ENCODE measurements around the gene NAXD.
A peak's percentile ranks its signal among the peaks of the same experiment; 100 is the strongest.
"Not testable (repeated sequence)": the region's sequence is repeated elsewhere in the genome, so short reads cannot be mapped to it uniquely, and the experiment has no call there.

Gene NAXD

DNA sequence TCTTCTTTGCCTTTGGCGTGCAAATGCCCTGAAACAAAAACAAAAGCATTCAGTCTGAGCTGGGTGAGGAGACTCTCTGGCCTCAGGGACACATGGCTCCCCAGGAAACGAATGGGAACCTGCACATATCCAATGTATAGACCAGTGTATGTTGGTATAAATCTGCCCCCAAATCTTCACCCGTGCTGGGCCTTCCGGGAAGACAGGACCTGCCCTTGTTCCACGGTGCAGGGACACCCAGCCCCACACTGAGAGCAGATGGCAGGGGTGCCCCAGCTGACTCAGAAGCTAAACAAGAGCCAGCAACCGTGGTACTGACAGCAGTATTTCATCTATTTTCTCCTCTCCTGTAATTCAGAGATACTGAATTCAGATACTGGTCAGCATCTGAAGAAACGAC is 48.1 kb downstream of the NAXD start:
- DNase-seq (ENCODE audit: low read depth in 2 of 2), result no peak

DNA sequence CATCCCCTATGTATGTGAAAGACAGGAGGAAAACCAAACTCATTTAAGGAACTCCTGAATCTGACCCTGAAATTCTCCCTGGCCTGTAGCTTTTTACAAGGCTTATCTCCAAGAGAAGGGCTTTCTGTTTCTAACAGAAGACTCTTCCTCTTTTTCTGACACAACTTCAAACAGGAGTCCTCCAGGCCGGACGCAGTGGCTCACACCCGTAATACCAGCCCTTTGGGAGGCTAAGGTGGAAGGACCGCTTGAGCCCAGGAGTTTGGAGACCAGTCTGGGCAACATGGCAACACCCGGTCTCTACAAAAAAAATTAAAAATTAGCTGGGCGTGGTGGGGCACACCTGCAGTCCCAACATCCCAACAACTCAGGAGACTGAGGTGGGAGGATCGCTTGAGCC is 48.7 kb downstream of the NAXD start:
- DNase-seq (ENCODE audit: low read depth in 2 of 2), result no peak

DNA sequence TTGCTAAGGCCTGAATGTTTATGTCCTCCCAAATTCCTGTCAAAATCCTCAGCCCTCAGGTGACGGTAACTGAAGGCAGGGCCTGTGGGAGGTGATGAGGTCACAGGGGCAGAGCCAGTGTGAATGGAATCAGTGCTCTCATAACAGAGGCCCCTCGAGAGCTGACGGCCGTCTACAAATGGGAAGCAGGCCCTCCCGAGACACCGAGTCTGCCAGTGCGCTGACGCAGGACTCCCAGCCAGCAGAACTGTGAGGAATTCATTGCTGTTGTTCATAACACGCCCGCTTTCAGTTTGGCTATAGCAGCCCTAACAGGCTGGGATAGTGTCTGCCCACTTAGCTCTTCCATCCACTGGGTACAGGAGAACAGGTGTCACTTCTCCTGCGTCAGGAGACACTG is 49.3 kb downstream of the NAXD start:
- no peak for DNase-seq (ENCODE audit: low read depth in 2 of 2)

DNA sequence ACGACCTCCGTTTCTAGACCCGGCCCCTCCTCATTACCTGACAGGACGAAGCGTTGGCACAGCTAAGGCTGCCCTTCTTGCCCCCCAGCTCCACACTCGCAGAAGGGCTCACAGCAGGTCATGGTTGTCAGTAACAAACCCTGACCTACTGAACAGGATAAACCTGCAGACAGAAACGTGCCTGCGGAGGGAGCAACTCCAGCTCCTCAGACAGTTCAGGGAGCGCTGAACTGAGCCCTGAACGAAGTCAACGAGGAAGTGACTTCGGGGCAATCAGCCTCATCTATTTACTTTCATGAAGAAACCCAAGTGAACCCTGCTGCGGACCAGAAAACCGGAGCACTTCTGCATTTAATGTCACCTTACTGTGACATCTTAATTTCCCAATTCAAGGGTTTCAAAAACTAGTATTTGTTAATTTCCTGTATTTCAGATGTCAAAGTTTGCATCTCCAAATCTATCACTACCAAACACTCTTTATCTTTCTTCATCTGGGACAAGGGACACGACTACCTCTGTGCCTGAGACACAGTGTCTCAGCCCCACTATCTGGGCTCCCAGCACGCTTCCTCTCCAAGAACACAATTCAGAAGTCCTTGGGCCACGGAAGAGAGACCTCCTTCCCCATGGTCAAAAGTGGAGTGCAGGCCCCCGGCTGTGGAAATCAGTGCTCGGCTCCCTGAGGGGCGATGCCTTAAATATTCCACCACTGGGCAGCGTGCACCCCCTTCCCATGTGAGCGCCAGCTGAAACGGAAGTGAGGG is 50.3 kb downstream of the NAXD start:
- no peak for DNase-seq (ENCODE audit: low read depth in 2 of 2)

DNA sequence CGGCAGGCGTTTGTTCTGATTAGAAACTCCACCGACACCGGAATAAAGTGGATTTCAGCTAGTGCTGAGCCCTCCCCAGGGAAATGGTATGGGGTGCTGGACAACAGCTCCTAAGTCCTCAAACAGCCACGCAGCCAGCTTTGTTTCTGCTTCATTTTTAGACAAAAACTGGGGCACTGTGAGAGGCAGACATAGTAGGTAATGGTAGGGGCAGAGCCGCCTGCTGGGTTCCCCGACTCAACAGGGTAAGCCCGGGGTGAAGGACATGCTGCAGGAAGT is 50.8 kb downstream of the NAXD start:
- no peak for DNase-seq (ENCODE audit: low read depth in 2 of 2)

DNA sequence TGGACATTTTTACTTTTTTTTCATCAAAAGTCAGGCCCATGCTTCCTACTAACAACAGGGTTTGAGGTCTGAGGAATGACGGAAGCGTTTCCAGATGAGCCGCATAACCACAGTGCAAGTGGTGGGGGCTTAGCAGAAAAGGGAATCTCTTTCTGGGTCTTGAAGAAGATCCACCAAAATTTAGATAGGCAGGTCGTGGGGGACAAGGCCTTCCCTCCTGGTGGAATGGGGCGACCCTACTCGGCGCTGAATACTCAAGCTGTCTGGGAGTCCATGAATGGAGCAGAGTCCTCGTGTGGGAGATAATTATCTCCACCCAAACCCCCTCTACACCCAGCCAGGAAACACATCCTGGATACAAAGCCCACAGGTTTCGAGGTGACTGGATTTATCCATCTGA is 53.7 kb downstream of the NAXD start:
- DNase-seq (ENCODE audit: low read depth in 2 of 2), result no peak

DNA sequence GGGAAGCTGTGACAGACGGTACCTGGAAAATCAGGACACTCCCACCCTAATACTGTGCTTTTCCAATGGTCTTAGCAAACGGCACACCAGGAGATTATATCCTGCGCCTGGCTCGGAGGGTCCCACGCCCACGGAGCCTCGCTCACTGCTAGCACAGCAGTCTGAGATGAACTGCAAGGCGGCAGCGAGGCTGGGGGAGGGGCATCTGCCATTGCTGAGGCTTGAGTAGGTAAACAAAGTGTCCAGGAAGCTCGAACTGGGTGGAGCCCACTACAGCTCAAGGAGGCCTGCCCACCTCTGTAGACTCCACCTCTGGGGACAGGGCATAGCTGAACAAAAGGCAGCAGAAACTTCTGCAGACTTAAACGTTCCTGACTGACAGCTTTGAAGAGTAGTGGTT is 54.5 kb downstream of the NAXD start:
- not testable (repeated sequence) for DNase-seq (ENCODE audit: low read depth in 2 of 2)

DNA sequence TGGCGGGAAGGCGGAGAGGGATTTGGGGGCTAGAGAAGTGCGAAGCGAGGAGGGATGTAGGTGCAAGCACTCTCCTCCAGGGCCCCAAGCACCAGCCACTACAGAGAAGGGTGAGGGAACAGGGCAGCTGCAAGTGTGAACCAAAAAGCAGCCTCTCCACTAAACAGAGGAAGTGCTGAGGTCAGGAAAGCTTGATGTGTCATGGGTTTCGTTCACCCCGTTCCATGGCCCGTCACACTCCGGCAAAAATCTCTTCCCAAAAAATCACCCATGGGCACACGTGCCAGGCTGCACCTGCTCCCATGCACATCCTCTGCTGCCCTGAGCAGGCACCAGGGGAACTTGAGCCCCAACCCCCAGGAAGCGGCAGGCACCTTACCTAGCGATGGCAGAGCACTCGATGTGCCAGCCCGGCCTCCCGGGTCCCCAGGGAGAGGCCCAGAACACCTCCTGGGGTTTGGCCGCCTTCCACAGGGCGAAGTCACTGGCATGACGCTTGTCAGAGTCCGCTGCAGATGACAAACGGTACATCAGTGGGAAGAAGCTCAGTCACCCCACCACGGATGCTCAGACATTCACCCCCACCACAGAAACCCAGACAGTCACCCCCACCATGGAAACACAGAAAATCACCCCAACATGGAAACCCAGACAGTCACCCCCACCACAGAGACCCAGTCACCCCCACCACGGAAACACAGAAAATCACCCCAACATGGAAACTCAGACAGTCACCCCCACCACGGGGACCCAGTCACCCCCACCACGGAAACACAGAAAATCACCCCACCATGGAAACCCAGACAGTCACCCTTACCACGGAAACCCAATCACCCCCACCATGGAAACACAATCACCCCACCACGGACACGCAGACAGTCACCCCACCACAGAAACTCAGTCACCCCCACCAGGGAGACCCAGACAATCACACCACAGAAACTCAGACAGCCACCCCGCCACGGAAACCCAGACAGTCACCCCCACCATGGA is 61.5 kb downstream of the NAXD start:
- peak in 1 of 2 donors; percentile 6 for DNase-seq (ENCODE audit: low read depth in 2 of 2)

DNA sequence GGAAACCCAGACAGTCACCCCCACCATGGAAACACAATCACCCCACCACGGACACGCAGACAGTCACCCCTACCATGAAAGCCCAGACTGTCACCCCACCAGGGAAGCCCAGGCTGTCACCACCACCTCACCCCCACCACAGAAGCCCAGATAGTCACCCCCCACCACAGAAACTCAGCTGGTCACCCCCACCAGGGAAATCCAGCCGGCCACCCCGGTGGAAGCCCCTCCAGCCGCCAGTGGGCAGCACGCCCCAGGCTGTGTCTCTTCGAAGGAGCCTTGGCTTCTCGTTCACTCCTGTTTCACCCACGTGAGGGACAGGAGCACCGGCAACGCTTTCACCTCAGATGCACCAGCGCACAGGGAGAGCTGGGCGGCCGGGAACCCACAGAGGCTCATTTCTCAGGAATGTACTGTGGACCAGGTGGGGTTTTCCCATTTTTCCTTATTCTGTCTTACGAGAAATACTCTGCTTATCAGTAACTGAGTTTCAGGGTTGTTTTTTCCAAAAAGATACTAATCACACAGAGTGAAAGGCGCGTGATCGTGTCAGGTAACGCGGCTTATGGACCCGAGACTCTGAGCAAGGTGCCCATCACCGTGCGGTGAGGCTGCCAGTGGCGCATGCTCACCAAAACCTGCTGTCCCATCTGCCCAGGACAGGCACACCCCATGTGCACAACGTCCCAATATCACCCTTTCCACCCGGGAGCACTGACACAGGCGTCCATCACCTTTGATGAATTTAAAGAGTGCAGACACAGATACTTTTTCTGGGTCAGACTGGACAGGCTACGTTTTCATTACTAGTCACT is 62.6 kb downstream of the NAXD start:
- DNase-seq (ENCODE audit: low read depth in 2 of 2), result no peak

DNA sequence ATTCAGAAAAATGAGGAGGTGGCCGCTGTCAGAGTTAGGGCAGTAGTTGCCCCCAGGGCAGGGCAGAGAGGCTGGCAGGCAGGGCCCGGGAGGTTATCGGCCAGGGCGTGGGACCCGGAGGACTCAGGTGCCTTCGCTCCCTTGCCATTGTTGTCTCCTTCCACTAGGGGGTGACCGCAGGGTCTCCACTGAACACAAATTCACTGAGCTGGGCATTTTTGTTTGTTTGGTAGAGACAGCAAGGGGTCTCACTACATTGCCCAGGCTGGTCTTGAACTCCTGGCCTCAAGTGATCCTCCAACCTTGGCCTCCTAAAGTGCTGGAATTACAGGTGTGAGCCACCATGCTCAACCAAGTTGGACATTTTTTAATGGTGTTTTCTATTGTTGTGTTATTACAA is 65.5 kb downstream of the NAXD start:
- no peak for DNase-seq (ENCODE audit: low read depth in 2 of 2)

DNA sequence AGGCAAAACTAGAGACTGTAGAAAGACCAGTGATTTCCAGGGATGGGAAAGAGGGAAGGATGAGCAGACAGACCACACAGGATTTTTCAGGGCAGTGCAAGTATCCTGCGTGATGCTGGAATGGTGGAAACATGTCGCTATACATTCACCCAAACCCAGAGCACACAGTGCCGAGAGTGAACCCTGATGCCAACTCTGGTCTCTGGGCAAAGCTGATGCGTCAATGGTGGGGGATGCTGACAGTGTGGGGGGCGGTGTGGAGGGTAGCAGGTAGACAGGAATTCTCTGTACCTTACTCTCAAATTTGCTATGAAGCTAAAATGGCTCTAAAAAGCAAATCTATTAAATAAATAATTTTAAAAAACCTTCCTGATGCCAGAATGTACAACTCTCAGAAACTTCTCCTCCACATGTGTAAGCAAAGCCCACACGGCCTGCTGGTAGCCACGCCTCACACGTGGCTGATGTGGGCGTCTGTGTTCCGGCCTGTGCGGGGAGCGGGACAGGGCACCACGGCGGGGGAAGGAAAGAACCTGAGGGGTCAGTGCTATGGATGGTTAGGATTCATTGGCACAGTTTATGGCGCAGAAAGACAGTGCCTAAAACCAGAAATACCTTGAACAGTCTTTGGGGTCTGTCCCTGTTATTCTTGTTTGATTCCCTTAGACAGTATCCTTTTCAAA is 66.7 kb downstream of the NAXD start:
- DNase-seq (ENCODE audit: low read depth in 2 of 2), result no peak

DNA sequence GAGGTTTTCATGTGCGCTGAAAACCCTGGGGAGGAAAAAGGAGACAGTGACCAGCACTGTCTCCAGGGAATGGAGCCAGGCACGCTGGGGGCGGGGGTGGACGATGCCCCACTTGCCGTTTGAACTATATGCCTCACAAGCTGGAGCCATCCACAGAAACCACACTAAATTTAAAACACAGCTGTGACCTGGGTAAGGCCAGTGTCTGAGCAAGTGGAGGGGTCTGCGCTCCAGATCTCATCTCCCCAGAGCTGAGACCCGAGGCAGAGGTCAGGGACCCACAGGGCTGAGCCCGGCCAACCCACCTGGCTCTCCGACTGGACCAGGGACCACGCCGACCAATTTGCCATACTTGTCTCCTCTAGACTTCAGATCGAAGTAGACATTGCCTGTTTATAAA is 67.4 kb downstream of the NAXD start:
- DNase-seq (ENCODE audit: low read depth in 2 of 2), result no peak

DNA sequence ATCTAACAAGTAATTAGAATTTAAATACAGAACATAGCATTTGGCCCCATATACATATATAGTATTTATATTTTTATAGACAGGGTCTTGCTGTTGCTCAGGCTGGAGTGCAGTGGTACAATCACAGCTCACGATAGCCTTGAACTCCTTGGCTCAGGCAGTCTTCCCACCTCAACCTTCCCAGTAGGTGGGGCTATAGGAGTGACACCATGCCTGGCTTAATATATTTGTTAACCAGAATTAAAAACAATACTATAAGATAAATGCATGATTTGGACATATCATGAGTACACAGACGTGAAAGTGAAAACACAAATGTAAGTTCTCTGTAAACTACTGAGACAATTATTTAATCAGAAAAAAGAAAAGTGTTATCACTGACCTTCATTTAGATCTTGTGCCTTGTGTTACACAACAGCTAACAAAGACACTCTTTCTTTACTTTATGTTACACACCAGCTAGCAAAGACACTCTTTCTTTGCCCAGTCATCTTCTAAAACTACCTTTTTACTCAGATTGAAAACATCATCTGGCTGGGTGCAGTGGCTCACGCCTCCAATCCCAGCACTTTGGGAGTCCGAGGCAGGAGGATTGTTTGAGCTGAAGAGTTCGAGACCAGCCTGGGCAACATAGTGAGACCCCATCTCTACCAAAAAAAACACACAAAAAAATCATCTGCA is 68.0 kb downstream of the NAXD start:
- DNase-seq (ENCODE audit: low read depth in 2 of 2), result no peak

DNA sequence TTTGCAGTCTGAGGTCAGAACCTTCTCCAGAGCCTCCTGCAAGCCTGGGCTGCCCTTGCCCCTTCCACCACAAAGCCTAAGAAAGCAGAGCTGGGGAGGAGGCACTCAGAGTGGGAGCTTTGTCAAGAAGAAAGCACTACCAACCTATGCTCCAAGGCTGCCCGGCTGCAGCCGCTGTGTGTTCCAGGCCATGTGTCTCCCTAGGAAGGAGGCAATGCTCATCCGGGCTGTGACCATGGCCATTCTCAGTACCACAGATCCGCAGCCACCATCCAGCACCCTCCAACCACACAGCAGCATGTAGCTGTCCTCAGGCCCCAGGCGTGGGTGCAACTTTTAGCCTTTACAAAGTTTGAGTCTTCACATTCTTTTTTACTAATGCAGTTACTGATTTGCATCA is 68.6 kb downstream of the NAXD start:
- no peak for DNase-seq (ENCODE audit: low read depth in 2 of 2)

DNA sequence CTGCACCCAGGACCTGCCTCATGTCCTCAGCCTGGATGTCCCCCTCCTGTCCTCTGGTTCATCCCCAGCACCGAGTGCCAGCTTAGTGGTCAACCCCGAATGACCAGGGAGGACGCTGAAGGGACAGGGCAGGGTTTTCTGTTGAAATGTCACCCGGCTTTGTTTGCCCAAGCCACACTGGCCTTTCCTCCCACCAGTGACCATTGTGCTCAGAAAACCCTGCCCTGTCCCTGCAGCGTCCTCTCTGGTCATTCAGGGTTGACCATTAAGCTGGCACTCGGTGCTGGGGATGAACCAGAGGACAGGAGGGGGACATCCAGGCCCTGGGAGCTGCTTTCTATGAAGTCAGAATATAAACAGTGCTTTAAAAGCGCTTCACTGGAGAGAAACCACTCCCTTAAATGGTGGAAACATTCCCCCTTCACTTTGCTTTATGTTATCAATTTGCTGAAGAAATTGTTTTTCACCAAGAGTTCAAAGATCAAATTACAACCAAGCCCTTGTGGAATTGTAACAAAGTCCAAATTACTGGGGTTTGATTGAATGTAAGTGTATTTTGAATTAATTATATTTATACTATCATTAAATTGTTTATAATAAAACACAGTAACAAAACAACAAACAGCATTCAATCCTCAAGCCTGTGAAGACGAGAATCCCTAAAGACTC is 69.2 kb downstream of the NAXD start:
- DNase-seq (ENCODE audit: low read depth in 2 of 2), result no peak

DNA sequence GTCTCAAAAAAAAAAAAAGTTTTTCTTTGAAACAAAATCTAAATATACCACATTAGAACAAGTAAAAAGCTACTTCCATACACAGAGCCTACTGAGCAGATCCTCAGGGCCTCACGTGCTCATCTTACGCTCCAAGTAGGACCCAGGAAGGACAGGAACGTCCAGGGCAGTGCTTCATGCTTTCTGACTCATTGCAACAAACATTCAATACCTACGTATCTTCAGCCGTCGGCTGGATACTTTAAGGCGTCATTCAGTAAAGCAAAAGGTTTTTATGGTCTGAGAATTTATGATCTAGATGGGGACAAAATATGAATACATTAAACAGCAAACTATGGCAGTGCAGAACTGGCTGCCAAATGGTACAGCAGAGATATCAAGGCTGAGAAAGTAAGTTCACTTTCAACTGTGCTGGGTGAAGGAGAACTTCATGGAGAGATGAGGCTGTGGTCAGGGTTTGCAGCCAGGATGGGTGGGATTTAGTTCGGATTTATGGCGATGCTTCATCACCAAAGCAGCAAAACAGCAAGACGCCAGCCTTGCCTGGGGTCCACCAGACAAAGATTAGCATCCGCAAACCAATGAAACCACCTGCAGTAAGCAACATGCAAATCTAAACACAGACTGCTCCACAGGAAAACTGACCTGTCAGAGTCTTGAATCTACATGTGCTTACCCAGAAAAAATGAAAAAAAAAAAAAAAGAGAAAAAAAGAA is 70.1 kb downstream of the NAXD start:
- DNase-seq (ENCODE audit: low read depth in 2 of 2), result no peak

DNA sequence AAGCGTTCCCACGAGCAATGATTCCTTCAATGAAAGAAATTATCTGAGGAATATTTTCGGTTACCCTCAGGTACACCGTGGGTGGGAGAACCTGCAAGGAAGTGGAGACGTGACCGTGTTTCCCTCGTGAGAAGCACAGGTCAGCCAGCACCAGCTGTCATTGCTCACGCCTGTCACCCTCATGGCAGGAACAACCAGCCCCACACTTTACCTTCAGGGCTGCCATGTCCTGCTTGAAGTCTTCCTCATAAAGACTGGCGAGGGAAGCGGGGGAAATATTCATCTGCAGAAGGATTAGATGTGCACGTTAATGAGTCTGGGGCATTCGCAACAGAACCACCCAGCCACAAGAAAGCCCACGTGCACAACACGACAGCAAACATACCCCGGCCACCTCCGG is 72.4 kb downstream of the NAXD start:
- DNase-seq (ENCODE audit: low read depth in 2 of 2), result no peak

DNA sequence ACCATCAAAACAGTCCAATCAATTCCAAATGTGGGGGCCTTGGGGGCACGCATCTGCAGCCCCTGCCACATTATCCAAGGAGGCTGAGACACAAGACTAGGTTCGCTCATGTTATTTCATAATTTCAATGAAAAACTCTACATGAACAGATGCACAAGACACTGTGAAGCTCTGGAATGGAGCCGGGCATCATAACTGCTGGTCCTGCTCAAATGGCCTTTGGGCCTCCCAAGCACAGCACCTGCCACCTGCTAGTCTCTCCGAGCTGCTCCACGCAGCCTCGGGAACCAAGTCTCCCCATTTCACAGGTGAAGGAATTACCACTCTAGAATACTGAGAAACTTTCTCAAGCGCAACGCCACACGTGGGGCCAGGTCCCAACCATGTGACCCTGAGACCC is 73.7 kb downstream of the NAXD start:
- DNase-seq (ENCODE audit: low read depth in 2 of 2), result no peak

All from activated CD4-positive, alpha-beta T cell treated with anti-CD3 and anti-CD28 coated beads for 24 hours (primary cell).